NCI-H1105 treated with DMSO at 0.1 percent for 48 hours (cell line): ENCODE data around the gene ANO1.

Source experiments
- DNase-seq: peaks from one replicate; lab custom pipeline; 2025; lab: John Stamatoyannopoulos, UW

ANO1 gene

GRCh38 chr11:70073871-70074371 lies 4.2 kb upstream of the ANO1 start:
- DNase-seq: no peak

DNA sequence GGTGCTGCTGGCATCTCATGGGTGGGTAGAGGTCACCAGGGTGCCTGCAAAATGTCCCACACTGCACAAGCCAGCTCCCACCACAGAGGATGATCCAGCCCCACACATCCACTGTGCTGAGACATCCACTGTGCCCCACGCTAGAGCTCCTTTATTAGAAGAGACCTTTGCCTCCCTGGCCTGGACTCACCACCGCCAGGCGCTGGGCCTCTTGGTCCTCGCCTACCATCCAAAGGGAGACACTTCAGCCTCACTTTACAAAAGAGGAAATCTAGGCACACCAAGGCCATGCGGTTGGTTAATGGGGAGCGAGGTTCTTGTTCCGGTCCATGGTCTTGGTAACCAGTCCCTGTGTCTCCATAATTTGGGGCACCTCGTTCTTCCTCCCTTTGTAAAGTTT lies 3.4 kb upstream of the ANO1 start:
- DNase-seq: no peak

DNA sequence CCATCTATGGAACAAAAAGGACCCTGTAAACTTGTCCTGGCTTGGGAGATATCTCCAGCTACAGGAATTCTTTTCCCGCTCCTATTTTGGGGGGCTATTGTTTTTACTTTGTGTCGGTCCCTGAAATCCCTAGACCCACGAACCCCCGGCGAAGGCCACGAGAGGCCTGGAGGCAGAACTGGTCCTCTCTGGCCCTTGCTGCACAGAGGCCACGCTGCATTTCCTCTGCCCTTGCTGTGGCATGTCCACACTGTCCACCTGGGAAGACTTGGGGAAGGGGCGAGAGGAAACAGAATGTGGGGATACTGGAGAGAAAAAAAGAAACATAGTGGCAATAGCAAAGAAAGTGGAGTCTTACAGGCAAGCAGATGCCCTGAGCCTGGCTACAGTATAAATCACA lies 2.3 kb upstream of the ANO1 start:
- no peak for DNase-seq

DNA sequence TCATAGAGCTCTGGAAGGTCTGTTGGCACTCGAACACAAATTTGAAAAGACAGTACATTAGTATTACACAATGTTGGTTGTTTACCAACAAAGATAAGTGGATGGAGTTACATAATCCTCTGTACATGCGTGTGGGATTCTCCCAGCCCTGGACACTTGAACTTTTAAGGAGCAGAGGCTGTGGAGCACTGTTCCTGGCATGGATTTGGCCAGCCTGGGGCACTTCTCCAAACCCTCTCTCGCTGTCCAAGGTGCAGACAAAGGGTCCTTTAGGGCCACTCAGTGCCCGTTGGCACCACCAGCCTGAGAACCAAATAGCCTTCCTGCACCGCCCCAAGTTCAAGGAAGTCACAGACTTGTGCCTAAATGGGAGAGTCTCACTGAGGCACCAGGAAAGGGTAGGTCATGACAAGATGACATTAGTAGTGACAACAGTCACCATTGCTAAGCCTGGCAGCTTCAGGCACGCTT lies 1.6 kb upstream of the ANO1 start:
- DNase-seq: no peak

DNA sequence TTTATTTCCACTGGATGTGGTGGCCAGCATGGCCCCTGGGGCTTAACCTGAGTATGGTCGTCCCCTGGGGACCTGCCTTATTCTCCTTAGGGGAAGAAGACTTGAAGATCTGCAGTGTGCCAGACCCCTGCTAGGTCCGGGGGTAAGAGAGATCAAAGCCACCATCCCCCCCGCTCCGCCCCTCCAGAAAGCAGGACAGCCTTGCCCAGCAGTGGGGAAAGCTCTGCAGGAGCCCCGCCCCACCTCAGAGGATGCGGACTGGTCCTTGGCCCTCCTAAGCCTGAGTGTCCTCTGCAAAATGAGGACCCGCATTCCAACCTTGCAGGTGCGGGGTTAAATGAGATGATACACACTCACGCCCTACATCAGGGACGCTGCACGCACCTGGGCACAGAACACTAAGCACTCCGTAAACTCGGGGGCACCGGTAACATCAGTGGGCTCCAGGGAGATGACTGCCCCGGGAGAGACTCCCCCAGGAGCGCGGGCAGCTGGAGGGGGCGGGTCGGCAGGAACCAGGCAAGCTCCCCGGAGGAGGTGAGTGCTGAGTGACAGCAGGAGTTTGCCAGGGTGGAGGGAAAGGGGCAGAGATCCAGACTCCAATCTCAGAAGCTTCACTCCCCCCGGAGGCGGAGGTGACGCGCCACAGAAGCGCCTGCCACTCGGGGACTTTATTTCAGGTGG lies 564 bp upstream of the ANO1 start:
- DNase-seq: no peak

- peak; percentile 16 for DNase-seq
Observed at GRCh38 chr11:70078781-70079616, 882 bp downstream of the ANO1 start.

GRCh38 chr11:70079691-70080090 lies 1.6 kb downstream of the ANO1 start:
- no peak for DNase-seq

DNA sequence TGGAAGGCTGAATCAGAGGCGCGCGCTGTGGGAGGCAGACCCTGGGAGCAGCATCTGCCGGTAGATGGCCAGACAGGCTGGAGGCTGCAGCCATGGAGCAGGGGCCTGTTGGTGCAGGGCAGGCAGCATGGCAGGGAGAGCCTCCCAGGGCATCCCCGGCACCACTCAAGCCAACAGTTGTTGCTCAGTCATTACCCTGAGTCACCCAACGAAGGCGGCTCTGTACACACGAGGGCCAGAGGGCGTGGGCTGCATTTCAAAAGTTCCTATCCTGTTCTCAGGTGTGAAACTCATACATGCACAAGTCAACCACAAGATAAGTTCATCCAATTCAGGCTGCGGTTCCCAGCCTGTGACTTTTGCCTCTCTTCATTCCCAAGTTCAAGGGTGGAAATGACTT lies 2.6 kb downstream of the ANO1 start:
- DNase-seq: no peak

GRCh38 chr11:70082829-70083228 lies 4.7 kb downstream of the ANO1 start:
- no peak for DNase-seq

DNA sequence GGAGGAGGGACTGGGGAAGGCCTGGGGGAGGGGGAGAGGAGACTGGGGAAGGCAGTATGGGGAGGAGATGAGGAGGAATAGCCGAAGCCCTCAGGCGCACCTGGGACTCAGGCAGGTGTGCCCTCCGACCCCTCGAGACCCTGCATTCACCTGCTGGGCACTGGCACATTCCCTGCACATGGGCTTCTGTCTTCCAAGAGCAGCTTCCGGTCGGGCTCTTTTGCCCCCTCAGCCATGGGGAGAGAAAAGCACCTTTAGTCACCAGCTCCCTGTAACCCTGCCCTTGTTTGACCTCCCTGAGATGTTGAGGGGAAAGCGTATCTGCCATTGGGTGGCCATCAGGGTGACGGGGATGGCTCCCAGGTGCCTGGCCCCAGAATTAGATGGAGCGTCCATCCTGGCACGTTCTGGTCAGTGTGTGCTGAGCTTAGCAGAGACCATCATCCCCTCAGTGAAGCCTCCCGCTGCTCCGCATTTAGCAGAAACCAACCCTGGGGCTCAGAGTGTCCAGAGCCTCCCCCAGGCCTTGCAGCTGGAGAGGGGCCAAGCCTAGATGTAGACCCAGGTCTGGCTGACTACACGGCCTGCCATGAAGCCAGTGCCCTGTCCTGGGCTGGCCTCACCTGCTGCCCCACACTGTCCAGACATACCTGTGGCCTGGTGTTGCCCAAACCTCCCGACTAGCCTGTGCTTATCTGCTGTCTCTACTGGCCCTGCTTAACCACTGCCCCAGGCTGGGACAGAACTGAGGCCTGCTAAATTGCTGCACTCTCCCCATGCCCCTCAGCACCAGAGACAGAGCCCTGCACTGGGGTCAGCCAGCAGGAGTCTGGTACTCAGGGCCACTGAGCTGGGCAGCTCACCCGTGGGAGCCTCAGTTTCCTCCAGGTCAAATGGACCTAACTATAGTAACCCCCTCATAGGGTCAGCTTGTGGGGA lies 6.2 kb downstream of the ANO1 start:
- no peak for DNase-seq

DNA sequence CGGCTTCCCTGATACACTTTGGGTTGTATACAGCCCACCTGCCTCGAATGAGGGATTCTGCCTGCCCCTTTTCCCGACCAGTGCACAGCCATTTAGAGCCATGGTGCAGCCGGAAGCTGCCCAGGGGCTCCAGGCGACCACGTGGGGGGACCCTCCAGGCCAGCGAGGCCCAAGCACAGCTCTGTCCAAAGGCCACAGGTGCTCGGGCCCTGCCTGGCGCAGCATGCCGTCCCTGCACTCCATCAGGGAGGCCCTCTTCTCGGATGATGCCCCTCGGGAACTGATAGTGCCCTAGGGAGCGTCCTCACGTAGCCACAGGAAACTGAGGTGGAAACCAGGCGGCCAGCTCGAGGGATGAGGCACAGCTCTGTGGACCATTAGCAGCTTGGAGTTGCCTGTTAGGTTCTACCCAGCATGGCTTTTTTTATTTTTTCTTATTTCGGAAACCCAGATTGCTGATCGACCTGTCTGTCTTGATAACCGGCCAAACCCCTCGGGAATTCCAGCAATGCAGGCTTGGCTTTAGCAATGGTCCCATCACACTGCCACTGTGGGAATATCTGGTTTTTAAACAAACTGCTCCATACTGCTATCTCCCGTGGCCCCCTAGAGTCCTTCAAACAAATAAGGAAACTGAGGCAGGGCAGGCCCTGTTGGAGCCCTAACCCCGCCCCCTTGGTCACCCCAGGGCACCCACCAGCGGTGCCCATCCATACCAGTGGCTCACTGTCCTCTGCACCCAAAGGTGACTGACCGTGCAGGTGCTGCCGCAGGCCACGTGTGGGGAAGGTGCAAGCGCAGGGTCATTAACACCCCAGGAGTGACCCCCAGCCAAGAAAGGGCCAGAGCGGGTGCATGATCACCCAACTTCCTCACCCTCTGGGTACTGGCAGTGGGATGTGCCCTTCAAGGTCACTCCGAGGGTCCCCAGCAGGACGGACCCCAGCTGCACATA lies 8.0 kb downstream of the ANO1 start:
- no peak for DNase-seq

DNA sequence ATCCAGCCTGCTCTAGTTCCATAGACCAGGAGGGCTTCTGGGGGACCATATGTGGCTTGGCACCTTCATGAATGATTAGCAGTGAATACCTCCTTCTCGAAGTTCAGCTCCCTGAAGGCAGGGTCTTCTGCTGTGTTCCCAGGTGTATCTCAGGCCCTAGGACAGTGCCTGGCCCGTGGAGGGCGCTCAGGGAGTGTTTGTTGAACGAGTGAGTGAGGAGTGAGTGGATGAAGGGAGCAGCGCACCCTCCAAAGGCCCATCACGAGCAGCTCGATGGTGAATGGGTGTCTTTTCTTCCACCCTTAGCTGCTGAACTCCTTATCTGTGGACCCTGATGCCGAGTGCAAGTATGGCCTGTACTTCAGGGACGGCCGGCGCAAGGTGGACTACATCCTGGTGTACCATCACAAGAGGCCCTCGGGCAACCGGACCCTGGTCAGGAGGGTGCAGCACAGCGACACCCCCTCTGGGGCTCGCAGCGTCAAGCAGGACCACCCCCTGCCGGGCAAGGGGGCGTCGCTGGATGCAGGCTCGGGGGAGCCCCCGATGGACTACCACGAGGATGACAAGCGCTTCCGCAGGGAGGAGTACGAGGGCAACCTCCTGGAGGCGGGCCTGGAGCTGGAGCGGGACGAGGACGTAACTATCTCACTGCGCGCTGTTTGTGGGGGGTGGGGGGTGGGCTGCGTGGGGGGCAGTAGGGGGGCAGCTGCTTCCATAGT lies 9.5 kb downstream of the ANO1 start:
- no peak for DNase-seq

DNA sequence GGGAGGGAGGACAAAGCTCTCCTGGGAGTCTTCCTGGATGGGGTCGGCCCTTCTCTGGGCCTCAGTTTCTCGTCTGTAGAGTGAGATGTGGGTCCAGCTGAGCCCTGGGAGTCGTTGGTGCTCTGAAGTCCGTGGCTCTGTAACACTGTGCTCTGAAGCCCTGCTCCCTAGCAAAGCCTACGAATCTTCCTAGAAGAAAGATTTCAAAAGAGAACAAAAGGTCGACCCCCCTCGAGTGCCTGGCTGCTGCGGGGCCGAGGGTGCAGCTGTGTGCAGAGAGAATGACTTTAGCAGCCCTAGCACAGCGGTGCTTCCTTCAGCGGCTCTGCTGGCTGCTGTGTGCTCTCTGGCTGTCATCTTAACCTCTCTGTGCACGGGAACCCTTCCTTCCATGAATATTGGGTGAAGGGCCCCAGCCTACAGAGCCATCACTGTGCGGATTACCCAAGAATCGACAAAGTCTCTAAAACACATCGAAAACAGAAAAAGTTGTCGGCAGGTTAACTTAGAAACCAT lies 10.7 kb downstream of the ANO1 start:
- DNase-seq: no peak

DNA sequence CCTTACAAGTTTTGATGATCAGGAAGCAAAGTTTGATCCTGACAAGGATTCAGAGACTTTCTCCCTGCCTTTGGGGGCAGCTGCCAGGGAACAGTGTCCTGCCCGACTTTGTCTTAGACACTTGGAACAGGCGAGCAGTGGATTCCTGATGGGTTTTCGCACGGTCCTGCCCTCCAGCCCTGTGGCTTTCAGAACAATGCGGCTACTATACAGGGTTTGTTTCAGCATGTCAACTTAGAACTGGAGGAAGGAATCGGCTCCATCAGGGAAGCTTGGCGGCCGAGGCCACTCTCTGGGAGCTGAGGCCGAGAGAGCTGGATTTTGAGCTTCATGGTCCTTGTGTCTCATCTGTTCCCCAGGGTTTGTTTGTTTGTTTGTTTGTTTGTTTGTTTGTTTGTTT lies 11.5 kb downstream of the ANO1 start:
- no peak for DNase-seq

DNA sequence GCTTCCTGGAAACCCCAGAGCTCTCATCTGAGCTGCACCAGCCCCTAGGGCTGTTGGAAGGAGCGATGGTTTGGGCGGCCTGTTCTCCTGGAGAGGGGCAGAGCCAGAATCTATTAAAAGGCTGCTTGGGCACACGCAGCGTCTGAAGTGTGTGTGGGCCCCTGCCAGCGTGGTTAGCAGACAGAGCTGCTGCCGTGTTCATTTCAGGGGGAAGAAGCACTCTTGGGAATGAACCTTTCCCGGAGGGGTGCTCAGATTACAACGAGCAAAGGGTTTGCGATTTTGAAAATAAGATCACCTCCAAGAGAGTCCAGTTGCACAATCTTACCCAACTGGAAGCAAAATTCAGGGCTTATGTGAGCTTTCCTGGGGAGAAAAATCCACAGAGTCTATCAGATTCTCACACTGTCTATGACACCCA lies 12.9 kb downstream of the ANO1 start:
- DNase-seq: peak; percentile 39

DNA sequence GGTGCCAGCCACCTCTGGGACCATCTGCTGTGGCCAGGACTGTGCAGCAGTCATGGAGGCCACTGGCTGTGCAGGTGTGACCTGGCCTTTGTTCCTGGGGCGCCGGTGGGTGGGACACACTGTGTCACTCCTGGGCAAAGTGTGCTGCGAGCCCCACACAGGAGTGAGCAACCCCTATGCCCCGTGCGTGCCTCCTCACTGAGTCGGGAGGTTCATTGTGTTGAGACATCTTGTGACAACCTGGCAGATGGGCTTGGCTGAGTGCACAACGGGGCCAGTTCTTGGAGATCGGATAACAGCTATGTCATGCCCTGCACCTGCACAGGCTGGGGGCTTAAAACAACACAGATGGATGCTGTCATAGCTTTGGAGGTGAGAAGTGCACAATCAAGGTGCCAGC lies 13.5 kb downstream of the ANO1 start:
- no peak for DNase-seq

GRCh38 chr11:70092959-70093715 lies 15.0 kb downstream of the ANO1 start:
- DNase-seq: no peak

- no peak for DNase-seq
Observed at GRCh38 chr11:70095541-70096252, 17.6 kb downstream of the ANO1 start.
